HG02981 (cell line): ENCODE results near the gene PKD1.

Source experiments
- ATAC-seq: cut with Tn5 transposase; IDR thresholded peaks from one replicate; pipeline ENCODE4 v1.9.1; 2021; ENCODE audit warnings: mild to moderate bottlenecking, moderate library complexity; ENCODE audit not compliant: unreplicated experiment

The PKD1 gene

GRCh38 chr16:2170587-2171435 is 35.1 kb upstream of the PKD1 start:
- no peak for ATAC-seq

GRCh38 chr16:2170080-2170479 is 34.4 kb upstream of the PKD1 start:
- ATAC-seq, result no peak

- ATAC-seq, result no peak
Observed at GRCh38 chr16:2167068-2167638, 31.5 kb upstream of the PKD1 start.

- no peak for ATAC-seq
Observed at GRCh38 chr16:2166263-2167067, 30.8 kb upstream of the PKD1 start.

GRCh38 chr16:2165861-2166260 is 30.2 kb upstream of the PKD1 start:
- no peak for ATAC-seq

- ATAC-seq, result no peak
Observed at GRCh38 chr16:2163211-2163881, 27.6 kb upstream of the PKD1 start.

GRCh38 chr16:2162676-2163118 is 27.0 kb upstream of the PKD1 start:
- ATAC-seq, result no peak

GRCh38 chr16:2161911-2162310 is 26.2 kb upstream of the PKD1 start:
- ATAC-seq, result no peak

GRCh38 chr16:2160915-2161551 is 25.3 kb upstream of the PKD1 start:
- no peak for ATAC-seq

GRCh38 chr16:2159175-2159838 is 23.6 kb upstream of the PKD1 start:
- no peak for ATAC-seq

GRCh38 chr16:2158262-2158638 is 22.6 kb upstream of the PKD1 start:
- ATAC-seq, result no peak

- ATAC-seq, result no peak
Observed at GRCh38 chr16:2157480-2158261, 22.0 kb upstream of the PKD1 start.

GRCh38 chr16:2156849-2157224 is 21.1 kb upstream of the PKD1 start:
- no peak for ATAC-seq

GRCh38 chr16:2155977-2156848 is 20.5 kb upstream of the PKD1 start:
- no peak for ATAC-seq

GRCh38 chr16:2155091-2155950 is 19.6 kb upstream of the PKD1 start, which contains the start of gene TRAF7:
TSS of gene TRAF7 (plus strand) at chr16:2155782. CDS start at chr16:2163921, 8,139 bp downstream.
- peak; percentile 87 for ATAC-seq

- ATAC-seq, result no peak
Observed at GRCh38 chr16:2154533-2155090, 18.9 kb upstream of the PKD1 start.
